Astrocyte of the cerebellum (primary cell): ENCODE results near the gene DPYD.

ENCODE experiments used
- DNase-seq: peaks from one replicate; pipeline ENCODE4 v3.0.0-alpha.2; 2011; ENCODE audit warnings: low read depth
- H3K4me3 ChIP-seq: 2 replicates; pipeline ENCODE4 v1.5.1; 2011; ENCODE audit warnings: mild to moderate bottlenecking, low read depth, low read length, moderate library complexity
- in situ Hi-C: cut with HindIII; loops from 2 replicates; pipeline ENCODE4 v1.10.0; 2017; ENCODE audit warnings: low sequenced_read_pairs
- TF ChIP-seq, protein P1 (sequence below): IDR thresholded peaks from 2 replicates; pipeline ENCODE4 v1.5.1; 2012; ENCODE audit warnings: low read length, low read depth, moderate library complexity, mild to moderate bottlenecking; ENCODE audit errors: missing control alignments

The DPYD gene

DNA sequence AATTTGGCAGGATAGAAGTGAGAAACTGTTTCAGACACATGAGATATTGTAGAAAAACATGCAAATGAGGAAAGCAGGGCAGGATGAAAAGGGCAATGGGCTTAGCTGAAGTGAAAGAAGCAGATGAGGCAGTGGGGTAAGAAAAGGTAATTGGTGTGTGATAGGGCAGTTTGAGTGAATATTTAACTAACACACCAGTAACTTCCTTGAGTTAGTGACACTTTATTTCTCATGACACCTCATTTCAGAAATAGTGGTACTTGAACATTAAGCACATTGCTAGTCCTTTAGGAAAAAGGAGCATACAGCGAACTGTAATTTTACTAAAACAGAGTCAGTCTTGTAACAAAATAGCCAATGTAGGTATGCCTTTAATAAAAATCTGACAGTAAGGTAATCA lies 415.0 kb downstream of the DPYD start:
- in situ Hi-C loops, result no loop called here
- no peak for DNase-seq
- TF ChIP-seq, protein P1, sequence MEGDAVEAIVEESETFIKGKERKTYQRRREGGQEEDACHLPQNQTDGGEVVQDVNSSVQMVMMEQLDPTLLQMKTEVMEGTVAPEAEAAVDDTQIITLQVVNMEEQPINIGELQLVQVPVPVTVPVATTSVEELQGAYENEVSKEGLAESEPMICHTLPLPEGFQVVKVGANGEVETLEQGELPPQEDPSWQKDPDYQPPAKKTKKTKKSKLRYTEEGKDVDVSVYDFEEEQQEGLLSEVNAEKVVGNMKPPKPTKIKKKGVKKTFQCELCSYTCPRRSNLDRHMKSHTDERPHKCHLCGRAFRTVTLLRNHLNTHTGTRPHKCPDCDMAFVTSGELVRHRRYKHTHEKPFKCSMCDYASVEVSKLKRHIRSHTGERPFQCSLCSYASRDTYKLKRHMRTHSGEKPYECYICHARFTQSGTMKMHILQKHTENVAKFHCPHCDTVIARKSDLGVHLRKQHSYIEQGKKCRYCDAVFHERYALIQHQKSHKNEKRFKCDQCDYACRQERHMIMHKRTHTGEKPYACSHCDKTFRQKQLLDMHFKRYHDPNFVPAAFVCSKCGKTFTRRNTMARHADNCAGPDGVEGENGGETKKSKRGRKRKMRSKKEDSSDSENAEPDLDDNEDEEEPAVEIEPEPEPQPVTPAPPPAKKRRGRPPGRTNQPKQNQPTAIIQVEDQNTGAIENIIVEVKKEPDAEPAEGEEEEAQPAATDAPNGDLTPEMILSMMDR, result no peak
- H3K4me3 ChIP-seq, result no peak overlapping the region

DNA sequence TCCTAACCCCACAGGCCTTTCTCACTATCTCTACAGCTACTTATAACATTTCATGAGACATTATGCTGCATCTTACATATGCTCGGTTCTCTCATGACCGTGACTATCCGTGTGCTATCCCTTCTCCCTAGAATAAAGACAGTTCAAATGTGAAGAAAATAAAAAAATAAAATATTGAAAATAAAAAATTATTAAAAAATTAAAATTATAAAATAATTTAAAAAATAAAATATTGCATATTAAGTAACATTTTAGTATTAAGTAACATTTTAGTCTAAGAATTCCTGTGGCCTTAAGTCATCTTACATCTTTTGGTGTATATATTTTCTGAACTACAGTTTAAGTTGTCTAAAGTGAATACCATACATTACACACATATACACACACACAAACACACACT lies 415.5 kb downstream of the DPYD start:
- TF ChIP-seq, protein P1, result no peak
- in situ Hi-C loops, result no loop called here
- no peak for DNase-seq
- no peak overlapping the region for H3K4me3 ChIP-seq

DNA sequence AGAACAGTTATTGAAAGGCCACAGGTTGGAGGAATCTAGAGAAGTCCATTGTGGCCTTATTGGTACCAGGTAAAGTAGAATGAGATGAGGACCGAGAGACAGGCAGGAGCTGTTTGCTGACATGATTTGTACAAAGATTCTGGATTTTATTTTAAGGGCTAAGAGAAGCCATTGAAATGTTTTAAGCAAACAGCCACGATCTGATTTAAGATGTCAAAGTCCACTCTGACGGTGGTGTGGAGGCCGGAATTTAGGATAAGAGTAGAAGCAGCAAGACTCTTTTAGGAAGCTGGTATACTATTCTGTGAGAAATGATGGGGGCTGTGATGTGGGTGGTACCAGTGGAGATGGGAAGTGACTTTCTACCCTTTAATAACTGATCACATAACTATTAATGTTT lies 418.5 kb downstream of the DPYD start:
- in situ Hi-C loops, result no loop called here
- H3K4me3 ChIP-seq, result no peak overlapping the region
- TF ChIP-seq, protein P1, result no peak
- DNase-seq, result no peak

DNA sequence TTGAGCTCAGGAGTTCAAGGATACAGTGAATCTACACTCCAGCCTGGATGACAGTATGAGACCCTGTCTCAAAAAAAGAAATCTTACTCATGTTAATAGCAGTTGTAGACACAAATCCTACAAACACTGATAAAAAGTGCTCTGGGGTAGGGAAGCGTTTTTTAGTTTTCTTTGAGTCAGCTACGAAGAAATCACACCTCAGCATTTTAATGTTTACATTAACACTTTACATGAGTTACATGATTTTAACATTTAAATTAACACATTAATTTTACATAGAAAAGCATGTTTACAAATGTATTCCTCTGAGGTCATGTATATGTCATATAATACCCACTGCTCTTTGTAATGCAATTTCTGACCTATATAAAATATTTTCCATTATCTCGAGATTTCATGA lies 419.2 kb downstream of the DPYD start:
- in situ Hi-C loops, result no loop called here
- DNase-seq, result no peak
- no peak overlapping the region for H3K4me3 ChIP-seq
- TF ChIP-seq, protein P1, result no peak

DNA sequence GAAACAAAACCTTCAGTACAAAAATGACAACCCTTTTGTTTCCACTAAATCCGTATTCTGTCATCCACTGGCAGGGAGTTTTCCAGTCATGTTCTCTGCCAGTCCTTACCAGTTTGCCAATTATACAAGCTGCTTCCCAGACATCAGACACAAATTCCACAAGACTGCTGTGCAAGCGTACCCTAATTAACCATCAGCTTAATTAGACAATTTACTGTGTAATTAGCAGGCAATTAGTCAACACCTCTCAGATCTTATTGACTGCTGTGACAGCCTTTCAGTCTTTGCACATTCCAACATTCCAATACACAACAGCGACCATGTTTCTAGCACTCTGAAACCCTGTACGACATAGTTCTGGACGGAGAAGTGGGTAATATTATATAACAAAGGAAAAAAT lies 420.1 kb downstream of the DPYD start:
- no peak for DNase-seq
- in situ Hi-C loops, result no loop called here
- no peak overlapping the region for H3K4me3 ChIP-seq
- TF ChIP-seq, protein P1, result no peak

DNA sequence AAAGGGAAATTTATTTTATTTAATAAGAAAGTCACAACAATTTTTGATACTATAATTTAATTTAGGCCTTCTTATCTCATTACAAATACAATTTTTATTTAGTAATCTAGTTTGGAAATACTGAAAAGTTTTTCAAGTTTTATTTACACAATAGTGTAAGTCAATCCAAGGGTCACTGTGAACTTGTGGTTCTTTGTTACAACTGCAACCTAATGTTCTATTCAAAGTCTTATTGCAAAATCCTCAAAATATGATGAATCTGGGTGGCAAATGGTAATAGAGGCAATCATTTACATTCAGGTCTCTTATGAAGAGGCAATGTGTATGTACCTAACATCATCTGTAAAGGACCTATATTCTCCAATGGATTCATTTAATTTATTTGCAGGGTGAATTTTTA lies 421.2 kb downstream of the DPYD start:
- no peak for DNase-seq
- TF ChIP-seq, protein P1, result no peak
- H3K4me3 ChIP-seq, result no peak overlapping the region
- in situ Hi-C loops, result no loop called here

DNA sequence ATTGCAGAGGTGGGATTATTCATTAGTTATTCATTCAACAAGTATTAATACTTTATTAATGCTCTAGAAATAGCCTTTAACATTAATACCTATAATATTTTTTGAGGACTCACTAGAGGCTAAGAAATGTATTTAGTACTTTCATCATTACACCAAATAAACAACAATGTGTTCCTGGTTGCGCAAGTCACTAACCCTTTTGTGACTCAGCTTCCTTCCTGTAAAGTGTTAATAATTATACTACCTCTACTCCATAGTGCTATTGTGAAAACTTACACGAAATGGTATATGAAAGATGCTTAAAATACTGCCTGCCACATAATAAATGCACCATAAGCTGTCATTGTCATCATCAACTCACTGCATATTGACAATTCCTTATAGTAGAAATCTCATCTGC lies 431.0 kb downstream of the DPYD start:
- TF ChIP-seq, protein P1, result no peak
- in situ Hi-C loops, result no loop called here
- no peak overlapping the region for H3K4me3 ChIP-seq
- no peak for DNase-seq
